Activated CD4-positive, alpha-beta memory T cell treated with anti-CD3 and anti-CD28 coated beads, Interleukin-2, amount 10 ng/mL, durations not matched to agents 7 days and 5 days (primary cell): ENCODE results near the gene ZNF664. TPM values are rescaled to one million over a fixed set of nuclear protein-coding genes. Genes with fewer than 3 reads are reported as not detected.
"Not testable (repeated sequence)": the region's sequence is repeated elsewhere in the genome, so short reads cannot be mapped to it uniquely, and the experiment has no call there.

Experiments
- CTCF ChIA-PET: fragments of 350-600 bp; sonication (Branson Sonifier 250); formaldehyde crosslinking; loops from one replicate; lab custom pipeline; 2021; ENCODE audit warnings: antibody characterized with exemption, inconsistent platforms; lab: Charles Lee
- POLR2A ChIA-PET: fragments of 350-600 bp; sonication (Branson Sonifier 250); formaldehyde crosslinking; loops from one replicate; lab custom pipeline; 2021; ENCODE audit warnings: antibody characterized with exemption; lab: Charles Lee
- DNase-seq: peaks from one replicate; pipeline ENCODE4 v3.0.0-alpha.2; 2020
- H3K27ac Mint-ChIP-seq: one replicate; pipeline ENCODE4 v1.8.0; 2021; ENCODE audit warnings: mild to moderate bottlenecking, mixed read lengths
- H3K27me3 Mint-ChIP-seq: one replicate; pipeline ENCODE4 v1.8.0; 2021; ENCODE audit warnings: mixed read lengths
- H3K36me3 Mint-ChIP-seq: one replicate; pipeline ENCODE4 v1.8.0; 2021; ENCODE audit warnings: low read depth, mixed read lengths
- H3K4me1 Mint-ChIP-seq: one replicate; pipeline ENCODE4 v1.8.0; 2021; ENCODE audit warnings: mixed read lengths
- H3K4me3 Mint-ChIP-seq: one replicate; pipeline ENCODE4 v1.8.0; 2021; ENCODE audit warnings: mild to moderate bottlenecking, mixed read lengths
- H3K9me3 Mint-ChIP-seq: one replicate; pipeline ENCODE4 v1.8.0; 2021; ENCODE audit warnings: mixed read lengths
- total RNA-seq, 2 experiments: library from RNA; stranded (reverse); gene quantifications; one replicate each; pipeline ENCODE4 v1.2.3, GENCODE V29; 2021

The ZNF664 gene
- total RNA-seq, 2 experiments from 2014 or later, result 42.5 to 43.4 TPM

DNA sequence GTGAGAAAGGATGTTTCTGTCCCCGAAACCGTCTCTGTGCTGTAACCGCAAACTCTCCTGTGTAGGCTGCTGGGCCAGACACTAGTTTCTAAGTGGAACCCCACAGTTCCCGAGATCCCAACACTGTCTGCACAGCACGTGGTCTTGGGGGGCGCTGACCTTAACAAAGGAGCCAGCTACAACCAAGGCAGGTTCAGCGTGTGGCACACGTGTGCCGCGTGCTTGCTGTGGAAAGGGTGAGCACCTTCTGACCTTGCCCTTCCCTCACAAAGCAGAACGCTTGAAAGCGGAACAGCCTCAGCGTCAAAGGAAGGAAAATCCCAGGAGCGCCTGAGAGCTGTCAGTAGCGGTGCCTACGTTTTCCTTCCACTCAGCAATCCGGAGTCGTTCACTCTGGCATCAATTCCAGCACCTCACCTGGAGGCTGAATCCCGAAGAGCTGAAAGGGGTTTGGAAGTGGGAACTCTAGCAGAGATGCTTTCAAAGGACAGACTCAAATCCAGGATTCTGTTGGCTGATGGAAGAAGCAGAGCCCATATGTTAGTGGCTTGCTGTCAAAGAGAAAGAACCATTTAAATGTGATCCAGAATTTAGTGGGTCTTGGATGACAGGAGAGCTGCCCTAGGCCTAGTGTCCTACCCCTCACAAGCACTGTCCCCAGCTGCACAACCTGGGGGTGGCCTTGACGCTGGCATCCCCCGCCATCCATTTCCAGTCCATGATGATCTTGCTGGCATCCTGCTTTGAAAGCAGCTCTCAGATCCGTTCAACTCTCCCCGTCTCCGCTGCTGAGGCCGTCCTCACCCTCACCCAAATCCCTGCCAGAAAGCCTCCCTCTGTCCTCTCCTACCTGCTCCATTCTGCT lies 27.5 kb upstream of the ZNF664 start:
- CTCF ChIA-PET, result no interaction called here

GRCh38 chr12:123946152-123946515 lies 26.9 kb upstream of the ZNF664 start:
- Mint-ChIP-seq H3K4me3 (no peak overlapping the region), H3K4me1 (no peaks in the 10 kb centered on the region), H3K27me3 (no peaks in the 10 kb centered on the region), H3K36me3 (peaks cover 9% of the 10 kb centered on the region), H3K27ac (no peak overlapping the region), H3K9me3 (no peaks in the 10 kb centered on the region)
- POLR2A ChIA-PET, result no interaction called here
- no peak for DNase-seq
- CTCF ChIA-PET, result no interaction called here

More for the DNA sequence above, 27.5 kb upstream of the ZNF664 start:
- Mint-ChIP-seq H3K27ac (no peak overlapping the region), H3K9me3 (no peaks in the 10 kb centered on the region), H3K27me3 (no peaks in the 10 kb centered on the region), H3K36me3 (peaks cover 9% of the 10 kb centered on the region), H3K4me1 (no peaks in the 10 kb centered on the region), H3K4me3 (no peak overlapping the region)
- POLR2A ChIA-PET, result no interaction called here
- DNase-seq, result no peak

GRCh38 chr12:123946516-123947505 lies 26.2 kb upstream of the ZNF664 start:
- DNase-seq, H3K4me1 Mint-ChIP-seq, H3K9me3 Mint-ChIP-seq, H3K4me3 Mint-ChIP-seq, H3K27me3 Mint-ChIP-seq, CTCF ChIA-PET, POLR2A ChIA-PET, H3K27ac Mint-ChIP-seq, H3K36me3 Mint-ChIP-seq: not testable (repeated sequence)

DNA sequence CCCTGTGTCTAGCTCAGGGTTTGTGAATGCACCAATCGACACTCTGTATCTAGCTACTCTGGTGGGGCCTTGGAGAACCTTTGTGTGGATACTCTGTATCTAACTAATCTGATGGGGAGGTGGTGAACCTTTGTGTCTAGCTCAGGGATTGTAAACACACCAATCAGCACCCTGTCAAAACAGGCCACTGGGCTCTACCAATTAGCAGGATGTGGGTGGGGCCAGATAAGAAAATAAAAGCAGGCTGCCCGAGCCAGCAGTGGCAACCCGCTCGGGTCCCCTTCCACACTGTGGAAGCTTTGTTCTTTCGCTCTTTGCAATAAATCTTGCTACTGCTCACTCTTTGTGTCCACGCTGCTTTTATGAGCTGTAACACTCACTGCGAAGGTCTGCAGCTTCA lies 25.5 kb upstream of the ZNF664 start:
- H3K4me1 Mint-ChIP-seq, POLR2A ChIA-PET, H3K27me3 Mint-ChIP-seq, DNase-seq, CTCF ChIA-PET, H3K9me3 Mint-ChIP-seq, H3K4me3 Mint-ChIP-seq, H3K36me3 Mint-ChIP-seq, H3K27ac Mint-ChIP-seq: not testable (repeated sequence)

DNA sequence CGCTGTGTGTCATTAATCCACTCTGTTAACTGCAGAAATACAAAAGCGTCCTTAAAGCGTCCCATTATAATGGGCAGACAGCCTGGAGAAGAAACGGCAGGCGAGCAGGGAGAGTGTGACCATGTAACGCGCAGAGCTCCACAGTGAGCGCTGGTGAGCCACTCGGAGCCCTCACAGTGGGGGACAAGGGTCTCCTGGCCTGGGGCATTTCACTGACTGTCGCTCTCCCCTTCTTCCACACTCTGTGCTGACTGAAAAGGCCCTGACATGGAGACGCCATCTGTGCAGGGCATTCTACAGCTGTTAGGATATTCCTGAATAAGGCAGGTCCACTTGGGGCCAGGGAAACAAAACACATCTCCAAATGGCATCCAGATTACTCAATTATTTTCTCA lies 24.6 kb upstream of the ZNF664 start:
- H3K4me1 Mint-ChIP-seq, result no peaks in the 10 kb centered on the region
- no peak overlapping the region for H3K27ac Mint-ChIP-seq
- H3K9me3 Mint-ChIP-seq, result no peaks in the 10 kb centered on the region
- H3K36me3 Mint-ChIP-seq, result no peaks in the 10 kb centered on the region
- CTCF ChIA-PET, result no interaction called here
- no peaks in the 10 kb centered on the region for H3K27me3 Mint-ChIP-seq
- POLR2A ChIA-PET, result no interaction called here
- no peak for DNase-seq
- no peak overlapping the region for H3K4me3 Mint-ChIP-seq

DNA sequence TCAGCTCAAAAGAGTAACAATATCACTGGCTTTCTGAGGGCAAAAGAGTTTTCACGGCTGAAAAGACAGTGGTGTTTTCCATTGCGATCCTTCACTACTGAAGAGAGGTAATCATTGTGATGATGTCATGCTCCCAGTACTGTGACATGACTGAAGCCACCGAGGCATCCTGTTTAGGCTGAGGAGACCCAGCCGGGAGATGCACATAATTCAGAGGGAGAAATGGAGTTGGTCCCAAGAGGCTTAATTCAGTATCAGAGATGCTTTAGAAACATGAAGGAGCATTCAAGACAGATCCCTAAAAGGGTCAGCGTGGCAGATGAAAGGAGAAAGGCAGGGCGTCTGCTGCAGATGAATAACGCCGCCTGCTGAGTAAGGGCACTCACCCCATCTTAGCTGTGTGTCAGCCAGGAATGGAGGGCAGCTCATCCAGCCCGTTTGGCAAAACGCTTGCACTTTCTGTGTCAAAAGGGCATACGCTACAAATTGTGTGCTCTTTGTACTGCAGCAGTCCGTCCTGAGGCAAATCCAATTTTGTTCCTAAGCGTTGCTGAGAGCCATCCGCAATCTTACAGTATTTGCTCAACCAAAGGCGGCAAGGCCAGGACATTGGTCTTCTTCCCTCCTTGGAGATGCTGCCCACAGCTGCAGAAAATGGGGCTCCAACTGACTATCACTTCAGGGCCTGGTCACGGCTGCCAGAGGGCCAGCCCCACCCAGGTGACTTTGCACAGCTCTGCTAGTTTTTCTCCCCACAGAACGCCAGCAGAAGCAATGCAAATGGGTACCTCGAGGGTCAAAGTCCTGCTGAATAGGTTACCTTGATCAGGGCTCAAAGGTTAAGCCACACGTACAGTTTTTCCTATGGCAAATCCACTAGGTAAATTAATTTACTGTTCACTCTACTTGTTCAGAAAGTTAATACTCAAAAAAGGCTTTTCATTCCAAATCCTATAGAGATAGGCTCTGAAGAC lies 23.9 kb upstream of the ZNF664 start:
- Mint-ChIP-seq H3K27ac (no peak overlapping the region), H3K9me3 (no peaks in the 10 kb centered on the region), H3K4me3 (no peak overlapping the region), H3K4me1 (no peaks in the 10 kb centered on the region), H3K36me3 (no peaks in the 10 kb centered on the region), H3K27me3 (no peaks in the 10 kb centered on the region)
- ChIA-PET POLR2A (no interaction called here), CTCF (no interaction called here)
- DNase-seq, result no peak

GRCh38 chr12:123949770-123950165 lies 23.2 kb upstream of the ZNF664 start:
- Mint-ChIP-seq H3K4me3 (no peak overlapping the region), H3K9me3 (no peaks in the 10 kb centered on the region), H3K27ac (no peak overlapping the region), H3K36me3 (no peaks in the 10 kb centered on the region), H3K27me3 (no peaks in the 10 kb centered on the region), H3K4me1 (no peaks in the 10 kb centered on the region)
- POLR2A ChIA-PET, result no interaction called here
- CTCF ChIA-PET, result no interaction called here
- no peak for DNase-seq

DNA sequence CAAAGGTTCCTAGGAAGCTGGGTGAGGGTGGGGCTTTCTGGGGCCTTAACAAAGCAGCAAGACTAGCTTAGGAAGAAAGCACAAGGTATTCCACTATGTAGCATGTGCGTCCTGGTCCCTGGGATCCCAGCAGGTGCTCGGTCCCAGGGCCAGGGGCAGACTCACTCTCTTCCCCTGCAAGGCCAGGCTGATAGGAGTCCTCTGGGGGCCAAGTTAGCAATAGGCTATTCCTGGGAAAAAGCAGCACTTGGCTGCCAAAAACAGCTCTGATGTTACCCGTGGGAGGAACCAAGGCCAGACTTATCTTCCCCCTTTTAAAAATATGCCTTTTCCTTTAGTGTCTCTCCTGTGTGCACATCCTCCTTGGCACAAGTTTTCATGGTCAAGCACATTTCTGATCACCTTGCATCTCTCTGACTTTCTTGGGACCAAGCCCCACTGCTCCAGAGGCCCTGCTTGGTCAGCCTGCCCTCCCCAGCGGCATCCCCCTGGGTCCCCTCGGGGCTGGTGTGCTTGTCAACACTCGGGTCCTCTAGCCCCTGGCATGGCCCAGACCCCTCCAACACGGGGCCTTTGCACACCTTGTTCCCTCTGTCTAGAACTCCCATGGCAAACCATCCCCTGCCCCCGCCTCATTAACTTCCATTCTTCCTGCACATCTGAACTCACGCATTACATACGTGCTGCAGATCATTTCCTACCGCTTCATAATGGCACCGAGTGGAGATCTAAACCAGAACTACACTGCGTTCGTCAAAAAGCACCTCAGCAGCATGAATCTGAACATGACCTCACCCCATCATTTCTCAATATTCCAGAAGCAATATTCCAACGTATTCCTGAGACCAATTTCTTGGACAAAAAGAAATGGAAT lies 22.3 kb upstream of the ZNF664 start:
- POLR2A ChIA-PET, result no interaction called here
- CTCF ChIA-PET, result interaction anchor here (0.6 kb wide), 1 partner anchor 149 kb away, joined by 3 read pairs; no protein-coding TSS in a partner anchor
- H3K27me3 Mint-ChIP-seq, result no peaks in the 10 kb centered on the region
- H3K4me3 Mint-ChIP-seq, result no peak overlapping the region
- DNase-seq, result no peak
- H3K36me3 Mint-ChIP-seq, result no peaks in the 10 kb centered on the region
- H3K27ac Mint-ChIP-seq, result no peak overlapping the region
- no peaks in the 10 kb centered on the region for H3K9me3 Mint-ChIP-seq
- H3K4me1 Mint-ChIP-seq, result no peaks in the 10 kb centered on the region

GRCh38 chr12:123951467-123951866 lies 21.5 kb upstream of the ZNF664 start:
- Mint-ChIP-seq H3K36me3 (no peaks in the 10 kb centered on the region), H3K4me1 (no peaks in the 10 kb centered on the region), H3K9me3 (no peaks in the 10 kb centered on the region), H3K27me3 (no peaks in the 10 kb centered on the region), H3K4me3 (no peak overlapping the region), H3K27ac (no peak overlapping the region)
- ChIA-PET CTCF (no interaction called here), POLR2A (no interaction called here)
- DNase-seq, result no peak

- no peak for DNase-seq
- H3K4me3 Mint-ChIP-seq, result no peak overlapping the region
- no peaks in the 10 kb centered on the region for H3K4me1 Mint-ChIP-seq
- POLR2A ChIA-PET, result no interaction called here
- H3K36me3 Mint-ChIP-seq, result no peaks in the 10 kb centered on the region
- H3K9me3 Mint-ChIP-seq, result no peaks in the 10 kb centered on the region
- CTCF ChIA-PET, result no interaction called here
- H3K27me3 Mint-ChIP-seq, result no peaks in the 10 kb centered on the region
- H3K27ac Mint-ChIP-seq, result no peak overlapping the region
Observed at GRCh38 chr12:123952037-123952436, 21.0 kb upstream of the ZNF664 start.

DNA sequence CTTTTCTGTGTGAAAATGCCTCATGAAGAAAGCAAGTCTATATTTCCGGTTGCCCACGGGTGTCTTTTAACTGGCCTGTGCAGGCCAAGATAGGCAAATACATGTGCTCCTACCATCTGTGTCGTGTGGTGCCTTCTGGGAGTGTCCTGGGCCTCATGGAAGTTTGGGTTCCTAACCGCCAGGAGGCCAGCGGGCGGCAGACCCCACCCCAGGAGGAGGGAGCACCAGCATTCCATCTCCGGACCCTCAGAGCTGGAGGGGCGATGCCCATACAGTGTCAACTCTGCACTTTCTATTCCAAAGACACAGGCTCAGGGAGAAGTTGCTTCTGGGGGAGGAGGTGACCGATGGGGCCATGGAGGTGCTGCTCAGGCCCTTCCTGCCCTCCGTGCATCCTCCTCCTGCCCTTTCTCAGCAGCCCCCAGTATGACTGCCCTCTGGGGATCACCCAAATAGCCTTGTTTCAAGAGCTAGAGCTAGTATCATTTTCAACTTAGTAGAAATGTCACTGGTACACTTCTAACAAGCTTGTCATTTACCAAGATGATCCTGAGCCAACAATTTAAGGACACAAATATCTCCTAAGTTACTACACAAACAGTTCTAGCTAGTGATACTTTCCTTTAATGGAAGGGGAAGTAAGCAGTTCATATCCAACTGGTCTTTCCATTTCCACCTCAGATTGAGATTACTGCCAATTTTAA lies 18.2 kb upstream of the ZNF664 start:
- no peak for DNase-seq
- no peaks in the 10 kb centered on the region for H3K27me3 Mint-ChIP-seq
- no peak overlapping the region for H3K27ac Mint-ChIP-seq
- ChIA-PET CTCF (no interaction called here), POLR2A (no interaction called here)
- H3K9me3 Mint-ChIP-seq, result no peaks in the 10 kb centered on the region
- no peak overlapping the region for H3K4me3 Mint-ChIP-seq
- no peaks in the 10 kb centered on the region for H3K36me3 Mint-ChIP-seq
- H3K4me1 Mint-ChIP-seq, result no peaks in the 10 kb centered on the region
